A549 (cell line): ENCODE measurements around the gene RPL31. TPM values are rescaled to one million over a fixed set of nuclear protein-coding genes. Genes with fewer than 3 reads are reported as not detected.

Experiments used
- ATAC-seq, 2 experiments: fragments of 200-7000 bp in 1 of 2; fragments of >200 bp in 1 of 2; cut with Nextera tagmentation in 1 of 2; cut with Tn5 transposase in 1 of 2; 3 replicates each; pipeline versions ENCODE4 v1.8.0 to v1.9.1; 2018 to 2020; ENCODE audit warnings: mild to moderate bottlenecking in 1 of 2, moderate library complexity in 1 of 2
- CTCF ChIA-PET: fragments of 300-600 bp; sonication (Branson Sonifier 250); formaldehyde crosslinking; extraction: SDS; loops from one replicate; lab custom pipeline; 2021; ENCODE audit warnings: antibody characterized with exemption, inconsistent platforms; lab: Yijun Ruan, JAX
- POLR2A ChIA-PET: fragments of 350-600 bp; formaldehyde crosslinking; extraction: SDS; loops from one replicate; lab custom pipeline; 2021; ENCODE audit warnings: antibody characterized with exemption, inconsistent platforms; lab: Yijun Ruan, JAX
- DNase-seq, 2 experiments: peaks; one replicate each; pipeline versions ENCODE4 v3.0.0 to v3.0.0-alpha.2; 2011 to 2016; ENCODE audit warnings: low read depth in 1 of 2, low spot score in 1 of 2
- FAIRE-seq: peaks from 2 replicates; lab custom pipeline; 2011; peaks lifted over from hg19 to GRCh38; lab: Jason Lieb, UNC
- H3K27ac ChIP-seq, 2 experiments: fragments of >200 bp; sonication (Bioruptor Twin); formaldehyde crosslinking; 3 replicates each; pipeline ENCODE4 v1.5.1; 2016 to 2017
- H3K4me1 ChIP-seq: fragments of >200 bp; sonication (Bioruptor Twin); formaldehyde crosslinking; 3 replicates; pipeline ENCODE4 v1.6.1; 2016
- H3K4me2 ChIP-seq: fragments of >200 bp; sonication (Bioruptor Twin); formaldehyde crosslinking; 3 replicates; pipeline ENCODE4 v1.6.1; 2016
- H3K4me3 ChIP-seq: fragments of >200 bp; sonication (Bioruptor Twin); formaldehyde crosslinking; 3 replicates; pipeline ENCODE4 v1.5.1; 2016
- H3K9me3 ChIP-seq: fragments of >200 bp; sonication (Bioruptor Twin); formaldehyde crosslinking; 3 replicates; pipeline ENCODE4 v1.6.1; 2016
- BCL3 ChIP-seq: fragments of >200 bp; sonication (Bioruptor Twin); formaldehyde crosslinking; IDR thresholded peaks from 3 replicates; pipeline ENCODE4 v1.6.1; 2016
- CBX8 ChIP-seq: fragments of 200-600 bp; sonication (generic); IDR thresholded peaks from 2 replicates; pipeline ENCODE4 v1.6.1; 2016
- CHD2 ChIP-seq: fragments of 150-350 bp; IDR thresholded peaks from 2 replicates; pipeline ENCODE4 v1.6.1; 2014; ENCODE audit warnings: low read length; ENCODE audit not compliant: partially characterized antibody
- CTCF ChIP-seq: fragments of >200 bp; sonication (Bioruptor Twin); formaldehyde crosslinking; IDR thresholded peaks from 3 replicates; pipeline ENCODE4 v1.5.1; 2016
- EHMT2 ChIP-seq: fragments of 200-600 bp; sonication (generic); IDR thresholded peaks from 2 replicates; pipeline ENCODE4 v1.6.1; 2016; ENCODE audit warnings: antibody characterized with exemption, low read depth, mild to moderate bottlenecking, moderate library complexity
- ELK1 ChIP-seq: fragments of 150-350 bp; IDR thresholded peaks from 2 replicates; pipeline ENCODE4 v1.6.1; 2014; ENCODE audit warnings: low read depth, mild to moderate bottlenecking, low read length
- FOSB ChIP-seq: fragments of 250-450 bp; sonication (Bioruptor Pico); IDR thresholded peaks from 2 replicates; pipeline ENCODE4 v1.5.0; 2020; ENCODE audit warnings: mild to moderate bottlenecking, moderate library complexity
- FOXS1 ChIP-seq: fragments of 250-450 bp; sonication (Bioruptor Pico); IDR thresholded peaks from 2 replicates; pipeline ENCODE4 v1.5.0; 2020; ENCODE audit warnings: mild to moderate bottlenecking, moderate library complexity
- GATA3 ChIP-seq: IDR thresholded peaks from 2 replicates; pipeline ENCODE4 v1.6.1; 2012; ENCODE audit warnings: borderline replicate concordance
- HEYL ChIP-seq: fragments of 250-450 bp; sonication (Bioruptor Pico); IDR thresholded peaks from 2 replicates; pipeline ENCODE4 v1.8.0; 2021; ENCODE audit warnings: mild to moderate bottlenecking, moderate library complexity
- HMGXB4 ChIP-seq: fragments of 250-450 bp; sonication (Bioruptor Pico); IDR thresholded peaks from 2 replicates; pipeline ENCODE4 v1.5.0; 2021; ENCODE audit warnings: mild to moderate bottlenecking, moderate library complexity, borderline replicate concordance
- JUNB ChIP-seq: fragments of >200 bp; sonication (Bioruptor Twin); formaldehyde crosslinking; IDR thresholded peaks from 2 replicates; pipeline ENCODE4 v1.6.1; 2016
- NFE2L2 ChIP-seq: fragments of 150-350 bp; conservative IDR thresholded peaks from 2 replicates; pipeline ENCODE4 v1.6.1; 2014; ENCODE audit warnings: low read length
- NPAS2 ChIP-seq: fragments of 250-450 bp; sonication (Bioruptor Pico); IDR thresholded peaks from 2 replicates; pipeline ENCODE4 v1.8.0; 2022; ENCODE audit warnings: mild to moderate bottlenecking, moderate library complexity, borderline replicate concordance
- NR3C1 ChIP-seq: fragments of >200 bp; sonication (Bioruptor Twin); formaldehyde crosslinking; IDR thresholded peaks from 3 replicates; pipeline ENCODE4 v1.6.1; 2017
- POLR2A ChIP-seq: IDR thresholded peaks from 2 replicates; pipeline ENCODE4 v1.6.1; 2012; ENCODE audit warnings: mild to moderate bottlenecking, low read length
- POLR2AphosphoS2 ChIP-seq: conservative IDR thresholded peaks from 2 replicates; pipeline ENCODE4 v1.6.1; 2012; ENCODE audit warnings: low read length, improper control_type of control experiment, inconsistent platforms
- RAD21 ChIP-seq, 2 experiments: fragments of >200 bp in 1 of 2; sonication (Bioruptor Twin) in 1 of 2; formaldehyde crosslinking in 1 of 2; IDR thresholded peaks in 1 of 2; conservative IDR thresholded peaks in 1 of 2; 2 replicates in 1 of 2; 3 replicates in 1 of 2; pipeline ENCODE4 v1.6.1; 2012 to 2018; ENCODE audit warnings: inconsistent platforms in 1 of 2
- RCOR1 ChIP-seq: fragments of 150-350 bp; IDR thresholded peaks from 2 replicates; pipeline ENCODE4 v1.6.1; 2014; ENCODE audit warnings: antibody characterized with exemption, low read length, low read depth
- SMC3 ChIP-seq: fragments of >200 bp; sonication (Bioruptor Twin); formaldehyde crosslinking; IDR thresholded peaks from 3 replicates; pipeline ENCODE4 v1.6.1; 2018; ENCODE audit warnings: inconsistent platforms
- TP53 ChIP-seq: fragments of 250-450 bp; sonication (Bioruptor Pico); IDR thresholded peaks from 2 replicates; pipeline ENCODE4 v1.5.0; 2021; ENCODE audit warnings: mild to moderate bottlenecking, moderate library complexity
- USF2 ChIP-seq: fragments of 450-650 bp; IDR thresholded peaks from 2 replicates; pipeline ENCODE4 v1.6.1; 2014; ENCODE audit warnings: antibody characterized with exemption
- ZC3H11A ChIP-seq: fragments of 450-650 bp; IDR thresholded peaks from 2 replicates; pipeline ENCODE4 v1.6.1; 2014; ENCODE audit warnings: antibody characterized with exemption, mild to moderate bottlenecking
- ZFP36 ChIP-seq: fragments of 450-650 bp; IDR thresholded peaks from 2 replicates; pipeline ENCODE4 v1.6.1; 2014; ENCODE audit warnings: borderline replicate concordance; ENCODE audit not compliant: partially characterized antibody
- ZNF302 ChIP-seq: fragments of 250-450 bp; sonication (Bioruptor Pico); IDR thresholded peaks from 2 replicates; pipeline ENCODE4 v1.9.0; 2021; ENCODE audit warnings: inconsistent platforms, mild to moderate bottlenecking, moderate library complexity
- ZSCAN20 ChIP-seq: fragments of 250-450 bp; sonication (Bioruptor Pico); IDR thresholded peaks from 2 replicates; pipeline ENCODE4 v1.8.0; 2022; ENCODE audit warnings: mild to moderate bottlenecking, moderate library complexity
- WGBS: methylation state at CpG from one replicate; pipeline ENCODE4 v1.1.6; 2017; ENCODE audit errors: missing lambda C conversion rate; 5-methylcytosine and 5-hydroxymethylcytosine counted together
- polyA plus RNA-seq, 4 experiments: library from polyadenylated mRNA; depleted of rRNA in 3 of 4; stranded (reverse); fragments of >200 nt; fragmentation: RNase III in 1 of 4; extraction: RNeasy Plus Mini Kit Qiagen cat#74134 plus additional on column Dnase treatment in 1 of 4; gene quantifications; 2 replicates in 3 of 4; 3 replicates in 1 of 4; pipeline ENCODE4 v1.2.3, GENCODE V29; 2011 to 2017

Gene RPL31
- polyA plus RNA-seq, 2 of the 4 experiments (the other 2 are of a cell fraction), result 1,803 to 2,064 TPM

GRCh38 chr2:100984892-100985307, 17.2 kb upstream of the RPL31 start:
- FAIRE-seq, result no peak

GRCh38 chr2:100986157-100986556, 15.9 kb upstream of the RPL31 start:
- no peak for FAIRE-seq
- Histone ChIP-seq H3K4me3 (no peak overlapping the region), H3K9me3 (no peaks in the 10 kb centered on the region), H3K4me2 (no peak overlapping the region), H3K27ac (no peak overlapping the region), H3K4me1 (peaks cover 13% of the 10 kb centered on the region)
- 92% methylated on average over 11 of the region's 11 CpGs for WGBS
- POLR2A ChIA-PET, result interaction anchor here (1.9 kb wide), 1 partner anchor 16 kb away, joined by 5 read pairs; the partner anchor contains the start of gene RPL31
- no peak for TF ChIP-seq ELK1
- no peak for TF ChIP-seq ZNF302
- TF ChIP-seq GATA3, result no peak
- TF ChIP-seq USF2, result no peak
- TF ChIP-seq ZFP36, result no peak
- TF ChIP-seq SMC3, result no peak
- no peak for TF ChIP-seq HEYL
- no peak for TF ChIP-seq NFE2L2
- TF ChIP-seq BCL3, result no peak
- CTCF ChIA-PET, result interaction anchor here (0.7 to 8.7 kb wide), 13 partner anchors 13 to 391 kb away, joined by 3 to 133 read pairs (median 4); partner anchors contain the start of gene RPL31
- DNase-seq, result no peak
- no peak for ATAC-seq

More at GRCh38 chr2:100984892-100985307, 17.2 kb upstream of the RPL31 start:
- DNase-seq (peak; percentile 57 to 82), ATAC-seq (peak; percentile 57 to 86; a peak in 4 of 6 replicates)
- H3K27ac ChIP-seq, result peak overlapping the region; percentile 57 to 61; a peak in 4 of 6 replicates
- H3K9me3 ChIP-seq, result no peaks in the 10 kb centered on the region
- POLR2A ChIA-PET, result interaction anchor here (0.7 kb wide), 1 partner anchor 17 kb away, joined by 4 read pairs; no protein-coding TSS in a partner anchor
- WGBS, result 35% methylated on average over 7 of the region's 7 CpGs
- peaks cover 13% of the 10 kb centered on the region for H3K4me1 ChIP-seq
- CTCF ChIA-PET, result interaction anchor here (0.6 to 8.7 kb wide), 20 partner anchors 9 to 391 kb away, joined by 3 to 133 read pairs (median 3); no protein-coding TSS in a partner anchor
- TF ChIP-seq NR3C1 (no peak), JUNB (no peak), TP53 (CRISPR knock-in tag) (no peak), POLR2A (no peak), SMC3 (peak; percentile 98), CTCF (peak; percentile 94), RAD21 (conservative IDR thresholded peaks at IDR 0.05 in 1 of 2, IDR thresholded peaks at IDR 0.05 in 1 of 2) (peak; percentile 96 to 97)
- TF ChIP-seq, all 56 proteins: peak for 3
- no peak overlapping the region for H3K4me3 ChIP-seq
- no peak overlapping the region for H3K4me2 ChIP-seq

GRCh38 chr2:100987536-100987935, 14.6 kb upstream of the RPL31 start:
- DNase-seq (no peak), FAIRE-seq (no peak), ATAC-seq (no peak)
- TF ChIP-seq EHMT2, result no peak
- no peak for TF ChIP-seq ZSCAN20 (CRISPR knock-in tag)
- TF ChIP-seq FOSB (CRISPR knock-in tag), result no peak
- TF ChIP-seq CHD2, result no peak
- no peak for TF ChIP-seq POLR2AphosphoS2
- TF ChIP-seq RCOR1, result no peak
- no peak for TF ChIP-seq SMC3
- no peak for TF ChIP-seq NPAS2 (CRISPR knock-in tag)
- TF ChIP-seq HMGXB4 (CRISPR knock-in tag), result no peak
- TF ChIP-seq ZC3H11A, result no peak
- TF ChIP-seq FOXS1 (CRISPR knock-in tag), result no peak
- TF ChIP-seq NFE2L2, result no peak
- no peak for TF ChIP-seq POLR2A
- TF ChIP-seq USF2, result no peak
- TF ChIP-seq RAD21 (conservative IDR thresholded peaks at IDR 0.05 in 1 of 2, IDR thresholded peaks at IDR 0.05 in 1 of 2), result no peak
- no peak for TF ChIP-seq CBX8

More at GRCh38 chr2:100987536-100987935, 14.6 kb upstream of the RPL31 start:
- no peaks in the 10 kb centered on the region for H3K9me3 ChIP-seq
- ChIA-PET CTCF (interaction anchor here (0.9 to 8.7 kb wide), 7 partner anchors 165 to 393 kb away, joined by 3 to 133 read pairs (median 3); no protein-coding TSS in a partner anchor), POLR2A (interaction anchor here (1.9 kb wide), 1 partner anchor 14 kb away, joined by 5 read pairs; the partner anchor contains the start of gene RPL31)
- H3K4me3 ChIP-seq, result no peak overlapping the region
- H3K4me2 ChIP-seq, result no peak overlapping the region
- H3K27ac ChIP-seq, result no peak overlapping the region
- WGBS, result 85% methylated on average over 3 of the region's 3 CpGs
- peaks cover 13% of the 10 kb centered on the region for H3K4me1 ChIP-seq
